ENCODE data around the gene GALNT7. TPM values are rescaled to one million over a fixed set of nuclear protein-coding genes. Genes with fewer than 3 reads are reported as not detected.

The GALNT7 gene
- total RNA-seq, 4 donors from 2014 or later: 37.1 to 139 (median 96.4) TPM

- TF ChIP-seq CTCF (IDR thresholded peaks at IDR 0.05): no peak
- TF ChIP-seq POLR2A (IDR thresholded peaks at IDR 0.05): no peak
- no peaks in the 10 kb centered on the region for H3K9me3 ChIP-seq
- no peak for DNase-seq
These were observed 139.2 kb downstream of the GALNT7 start for GRCh38 chr4:173307778-173308177.

GRCh38 chr4:173311368-173311767 is 142.8 kb downstream of the GALNT7 start:
- Histone ChIP-seq H3K4me3 (no peak overlapping the region), H3K36me3 (peaks cover 0 to 34% (median 0%) of the 10 kb centered on the region in 3 donors), H3K27me3 (no peaks in the 10 kb centered on the region), H3K4me1 (no peaks in the 10 kb centered on the region), H3K9me3 (no peaks in the 10 kb centered on the region), H3K27ac (no peak overlapping the region)
- TF ChIP-seq POLR2A (IDR thresholded peaks at IDR 0.05) (no peak), CTCF (IDR thresholded peaks at IDR 0.05) (no peak)
- DNase-seq: no peak

More at GRCh38 chr4:173307778-173308177, 139.2 kb downstream of the GALNT7 start:
- no peak overlapping the region for H3K4me3 ChIP-seq
- peaks cover 0 to 47% (median 0%) of the 10 kb centered on the region in 3 donors for H3K36me3 ChIP-seq
- no peak overlapping the region for H3K27ac ChIP-seq
- no peaks in the 10 kb centered on the region for H3K27me3 ChIP-seq
- H3K4me1 ChIP-seq: no peaks in the 10 kb centered on the region

GRCh38 chr4:173314715-173315114 is 146.1 kb downstream of the GALNT7 start:
- Histone ChIP-seq H3K27ac (no peak overlapping the region), H3K4me1 (no peaks in the 10 kb centered on the region), H3K9me3 (no peaks in the 10 kb centered on the region), H3K4me3 (no peak overlapping the region), H3K36me3 (peaks cover 0 to 38% (median 0%) of the 10 kb centered on the region in 3 donors), H3K27me3 (no peaks in the 10 kb centered on the region)
- no peak for DNase-seq
- no peak for TF ChIP-seq POLR2A (IDR thresholded peaks at IDR 0.05)
- no peak for TF ChIP-seq CTCF (IDR thresholded peaks at IDR 0.05)

GRCh38 chr4:173316060-173316459 is 147.4 kb downstream of the GALNT7 start:
- DNase-seq: no peak
- no peak for TF ChIP-seq POLR2A (IDR thresholded peaks at IDR 0.05)
- TF ChIP-seq CTCF (IDR thresholded peaks at IDR 0.05): no peak
- peaks cover 0 to 33% (median 0%) of the 10 kb centered on the region in 3 donors for H3K36me3 ChIP-seq
- H3K9me3 ChIP-seq: no peaks in the 10 kb centered on the region
- H3K27me3 ChIP-seq: no peaks in the 10 kb centered on the region
- H3K4me3 ChIP-seq: no peak overlapping the region
- H3K4me1 ChIP-seq: no peaks in the 10 kb centered on the region
- no peak overlapping the region for H3K27ac ChIP-seq

- TF ChIP-seq CTCF (IDR thresholded peaks at IDR 0.05) (peak in 1 of 6 experiments; percentile 6), POLR2A (IDR thresholded peaks at IDR 0.05) (no peak)
- H3K36me3 ChIP-seq: peaks cover 0 to 35% (median 0%) of the 10 kb centered on the region in 3 donors
- H3K4me1 ChIP-seq: no peaks in the 10 kb centered on the region
- H3K27ac ChIP-seq: no peak overlapping the region
- H3K9me3 ChIP-seq: no peaks in the 10 kb centered on the region
- DNase-seq: no peak
- no peaks in the 10 kb centered on the region for H3K27me3 ChIP-seq
- no peak overlapping the region for H3K4me3 ChIP-seq
These were observed 148.4 kb downstream of the GALNT7 start for GRCh38 chr4:173317004-173317403.

- TF ChIP-seq POLR2A (IDR thresholded peaks at IDR 0.05): no peak
- Histone ChIP-seq H3K27ac (no peak overlapping the region), H3K36me3 (peaks cover 0 to 39% (median 0%) of the 10 kb centered on the region in 3 donors)
These were observed 149.6 kb downstream of the GALNT7 start for GRCh38 chr4:173318240-173318639.

More at GRCh38 chr4:173318240-173318639, 149.6 kb downstream of the GALNT7 start:
- H3K4me3 ChIP-seq: no peak overlapping the region
- DNase-seq: no peak
- no peaks in the 10 kb centered on the region for H3K9me3 ChIP-seq
- no peaks in the 10 kb centered on the region for H3K27me3 ChIP-seq
- no peaks in the 10 kb centered on the region for H3K4me1 ChIP-seq

Measured in Peyer's patch (tissue), 4 donors.